SK-N-SH treated with all-trans-retinoic acid at 6 μM for 48 hours (cell line): Measurements from ENCODE around the gene KLK5.

Source experiments
- ATAC-seq: fragments of 200-7000 bp; cut with Tn5 transposase; 3 replicates; pipeline ENCODE4 v1.9.1; 2020; ENCODE audit warnings: mild to moderate bottlenecking, moderate library complexity
- ARNTL ChIP-seq: fragments of 450-650 bp; formaldehyde crosslinking; IDR thresholded peaks from 2 replicates; pipeline ENCODE4 v1.5.0; 2020; ENCODE audit warnings: low read depth, mild to moderate bottlenecking, moderate library complexity, borderline replicate concordance
- BACH2 ChIP-seq: fragments of 250-450 bp; sonication (Bioruptor Pico); IDR thresholded peaks from 2 replicates; pipeline ENCODE4 v1.9.0; 2021; ENCODE audit warnings: mild to moderate bottlenecking, borderline replicate concordance
- CSDC2 ChIP-seq: fragments of 250-450 bp; sonication (Bioruptor Pico); IDR thresholded peaks from 2 replicates; pipeline ENCODE4 v1.5.0; 2020; ENCODE audit warnings: mild to moderate bottlenecking, moderate library complexity
- ESRRG ChIP-seq: fragments of 250-450 bp; sonication (Bioruptor Pico); IDR thresholded peaks from 2 replicates; pipeline ENCODE4 v1.6.1; 2021; ENCODE audit warnings: mild to moderate bottlenecking
- GLIS3 ChIP-seq: fragments of 250-450 bp; sonication (Bioruptor Pico); IDR thresholded peaks from 2 replicates; pipeline ENCODE4 v1.5.0; 2020; ENCODE audit warnings: mild to moderate bottlenecking, moderate library complexity
- ISL1 ChIP-seq: fragments of 250-450 bp; sonication (Bioruptor Pico); IDR thresholded peaks from 2 replicates; pipeline ENCODE4 v2.1.2; 2022; ENCODE audit warnings: mild to moderate bottlenecking, moderate library complexity
- PPARA ChIP-seq: fragments of 250-450 bp; sonication (Bioruptor Pico); IDR thresholded peaks from 2 replicates; pipeline ENCODE4 v1.5.0; 2020; ENCODE audit warnings: mild to moderate bottlenecking, borderline replicate concordance
- RARB ChIP-seq: fragments of 250-450 bp; sonication (Bioruptor Pico); IDR thresholded peaks from 2 replicates; pipeline ENCODE4 v1.8.0; 2021; ENCODE audit warnings: mild to moderate bottlenecking, moderate library complexity
- SNAI2 ChIP-seq: fragments of 250-450 bp; sonication (Bioruptor Pico); IDR thresholded peaks from 2 replicates; pipeline ENCODE4 v1.5.0; 2020; ENCODE audit warnings: mild to moderate bottlenecking, moderate library complexity
- TCF4 ChIP-seq: fragments of 250-450 bp; sonication (Bioruptor Pico); IDR thresholded peaks from 2 replicates; pipeline ENCODE4 v1.8.0; 2021; ENCODE audit warnings: mild to moderate bottlenecking, moderate library complexity, borderline replicate concordance
- TOX ChIP-seq: fragments of 250-450 bp; sonication (Bioruptor Pico); IDR thresholded peaks from 2 replicates; pipeline ENCODE4 v1.8.0; 2021; ENCODE audit warnings: mild to moderate bottlenecking, moderate library complexity, borderline replicate concordance
- ZC3H10 ChIP-seq: fragments of 250-450 bp; sonication (Bioruptor Pico); IDR thresholded peaks from 2 replicates; pipeline ENCODE4 v1.5.1; 2021; ENCODE audit warnings: mild to moderate bottlenecking, moderate library complexity
- ZFP3 ChIP-seq: fragments of 250-450 bp; sonication (Bioruptor Pico); IDR thresholded peaks from 2 replicates; pipeline ENCODE4 v1.5.0; 2020; ENCODE audit warnings: mild to moderate bottlenecking, moderate library complexity
- ZNF565 ChIP-seq: fragments of 450-650 bp; formaldehyde crosslinking; conservative IDR thresholded peaks from 2 replicates; pipeline ENCODE4 v1.5.0; 2020; ENCODE audit warnings: low read depth, mild to moderate bottlenecking, moderate library complexity
- ZNF8 ChIP-seq: fragments of 450-650 bp; formaldehyde crosslinking; IDR thresholded peaks from 2 replicates; pipeline ENCODE4 v1.5.0; 2020; ENCODE audit warnings: mild to moderate bottlenecking, moderate library complexity
- TF ChIP-seq, protein P1 (sequence below): fragments of 250-450 bp; sonication (Bioruptor Pico); IDR thresholded peaks from 2 replicates; pipeline ENCODE4 v1.5.1; 2020; ENCODE audit warnings: low read depth, mild to moderate bottlenecking, moderate library complexity
- TF ChIP-seq, protein P2 (sequence below): fragments of 250-450 bp; sonication (Bioruptor Pico); IDR thresholded peaks from 2 replicates; pipeline ENCODE4 v1.8.0; 2021; ENCODE audit warnings: low read depth, mild to moderate bottlenecking, moderate library complexity, borderline replicate concordance
- TF ChIP-seq, protein P3 (sequence below): fragments of 250-450 bp; sonication (Bioruptor Pico); IDR thresholded peaks from 2 replicates; pipeline ENCODE4 v1.8.0; 2020; ENCODE audit warnings: mild to moderate bottlenecking, moderate library complexity, borderline replicate concordance
- TF ChIP-seq, protein P4 (sequence below): fragments of 250-450 bp; sonication (Bioruptor Pico); IDR thresholded peaks from 2 replicates; pipeline ENCODE4 v1.5.1; 2021; ENCODE audit warnings: mild to moderate bottlenecking, moderate library complexity

The KLK5 gene

DNA sequence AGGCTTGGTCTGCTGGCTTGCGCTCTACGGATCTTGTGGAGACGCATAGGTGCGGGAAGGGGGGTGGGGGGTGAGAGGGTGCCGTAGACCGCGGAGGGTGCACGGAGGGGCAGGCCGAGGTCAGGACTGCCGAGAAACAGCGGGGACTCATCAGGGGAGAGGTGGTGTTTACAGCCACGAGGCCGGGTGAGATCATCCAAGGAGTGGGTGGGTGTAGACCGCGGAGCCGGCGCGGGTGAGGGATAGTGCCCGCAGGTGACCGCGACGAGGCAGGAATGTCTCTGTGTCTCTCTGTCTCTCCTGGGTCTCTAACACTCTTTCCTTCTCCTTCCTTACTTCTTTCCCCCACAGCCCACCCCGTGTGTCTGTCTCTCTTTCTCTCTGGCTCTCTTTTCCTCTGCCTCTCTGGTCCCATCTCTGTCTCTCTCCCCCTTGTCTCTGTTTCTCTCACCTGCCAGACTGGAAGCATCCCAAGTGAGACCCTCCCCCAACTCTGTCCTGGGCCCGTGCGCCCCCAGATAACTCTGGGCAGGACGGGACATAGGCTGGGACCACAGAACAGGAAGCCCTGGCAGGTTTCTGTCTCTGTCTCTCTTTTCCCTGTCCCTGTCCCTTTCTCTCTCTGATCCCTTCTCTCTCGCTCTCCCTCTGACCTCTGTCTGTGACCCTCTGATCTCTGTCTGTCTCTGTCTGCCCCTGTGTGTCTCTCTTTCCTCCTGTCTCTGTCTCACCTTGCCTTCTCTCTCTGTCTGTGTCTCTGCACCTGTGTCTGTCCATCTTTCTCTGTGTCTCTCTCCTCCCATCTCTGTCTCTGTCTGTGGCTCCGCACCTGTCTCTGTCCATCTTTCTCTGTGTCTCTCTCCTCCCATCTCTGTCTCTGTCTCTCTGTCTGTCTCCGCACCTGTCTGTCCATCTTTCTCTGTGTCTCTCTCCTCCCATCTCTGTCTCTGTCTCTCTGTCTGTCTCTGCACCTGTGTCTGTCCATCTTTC, 39.8 kb downstream of the KLK5 start:
- no peak for TF ChIP-seq GLIS3 (CRISPR knock-in tag)
- TF ChIP-seq BACH2 (CRISPR knock-in tag): no peak
- TF ChIP-seq ZNF8: no peak
- TF ChIP-seq ZC3H10 (CRISPR knock-in tag): no peak
- TF ChIP-seq, protein P1, sequence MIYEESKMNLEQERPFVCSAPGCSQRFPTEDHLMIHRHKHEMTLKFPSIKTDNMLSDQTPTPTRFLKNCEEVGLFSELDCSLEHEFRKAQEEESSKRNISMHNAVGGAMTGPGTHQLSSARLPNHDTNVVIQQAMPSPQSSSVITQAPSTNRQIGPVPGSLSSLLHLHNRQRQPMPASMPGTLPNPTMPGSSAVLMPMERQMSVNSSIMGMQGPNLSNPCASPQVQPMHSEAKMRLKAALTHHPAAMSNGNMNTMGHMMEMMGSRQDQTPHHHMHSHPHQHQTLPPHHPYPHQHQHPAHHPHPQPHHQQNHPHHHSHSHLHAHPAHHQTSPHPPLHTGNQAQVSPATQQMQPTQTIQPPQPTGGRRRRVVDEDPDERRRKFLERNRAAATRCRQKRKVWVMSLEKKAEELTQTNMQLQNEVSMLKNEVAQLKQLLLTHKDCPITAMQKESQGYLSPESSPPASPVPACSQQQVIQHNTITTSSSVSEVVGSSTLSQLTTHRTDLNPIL (CRISPR knock-in tag): no peak
- no peak for TF ChIP-seq ESRRG (CRISPR knock-in tag)
- TF ChIP-seq, protein P2, sequence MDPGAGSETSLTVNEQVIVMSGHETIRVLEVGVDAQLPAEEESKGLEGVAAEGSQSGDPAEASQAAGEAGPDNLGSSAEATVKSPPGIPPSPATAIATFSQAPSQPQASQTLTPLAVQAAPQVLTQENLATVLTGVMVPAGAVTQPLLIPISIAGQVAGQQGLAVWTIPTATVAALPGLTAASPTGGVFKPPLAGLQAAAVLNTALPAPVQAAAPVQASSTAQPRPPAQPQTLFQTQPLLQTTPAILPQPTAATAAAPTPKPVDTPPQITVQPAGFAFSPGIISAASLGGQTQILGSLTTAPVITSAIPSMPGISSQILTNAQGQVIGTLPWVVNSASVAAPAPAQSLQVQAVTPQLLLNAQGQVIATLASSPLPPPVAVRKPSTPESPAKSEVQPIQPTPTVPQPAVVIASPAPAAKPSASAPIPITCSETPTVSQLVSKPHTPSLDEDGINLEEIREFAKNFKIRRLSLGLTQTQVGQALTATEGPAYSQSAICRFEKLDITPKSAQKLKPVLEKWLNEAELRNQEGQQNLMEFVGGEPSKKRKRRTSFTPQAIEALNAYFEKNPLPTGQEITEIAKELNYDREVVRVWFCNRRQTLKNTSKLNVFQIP (CRISPR knock-in tag): no peak
- no peak for TF ChIP-seq SNAI2
- TF ChIP-seq PPARA (CRISPR knock-in tag): no peak
- TF ChIP-seq ZNF565 (CRISPR knock-in tag): no peak
- TF ChIP-seq TCF4 (CRISPR knock-in tag): no peak
- TF ChIP-seq, protein P3, sequence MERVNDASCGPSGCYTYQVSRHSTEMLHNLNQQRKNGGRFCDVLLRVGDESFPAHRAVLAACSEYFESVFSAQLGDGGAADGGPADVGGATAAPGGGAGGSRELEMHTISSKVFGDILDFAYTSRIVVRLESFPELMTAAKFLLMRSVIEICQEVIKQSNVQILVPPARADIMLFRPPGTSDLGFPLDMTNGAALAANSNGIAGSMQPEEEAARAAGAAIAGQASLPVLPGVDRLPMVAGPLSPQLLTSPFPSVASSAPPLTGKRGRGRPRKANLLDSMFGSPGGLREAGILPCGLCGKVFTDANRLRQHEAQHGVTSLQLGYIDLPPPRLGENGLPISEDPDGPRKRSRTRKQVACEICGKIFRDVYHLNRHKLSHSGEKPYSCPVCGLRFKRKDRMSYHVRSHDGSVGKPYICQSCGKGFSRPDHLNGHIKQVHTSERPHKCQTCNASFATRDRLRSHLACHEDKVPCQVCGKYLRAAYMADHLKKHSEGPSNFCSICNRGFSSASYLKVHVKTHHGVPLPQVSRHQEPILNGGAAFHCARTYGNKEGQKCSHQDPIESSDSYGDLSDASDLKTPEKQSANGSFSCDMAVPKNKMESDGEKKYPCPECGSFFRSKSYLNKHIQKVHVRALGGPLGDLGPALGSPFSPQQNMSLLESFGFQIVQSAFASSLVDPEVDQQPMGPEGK (CRISPR knock-in tag): no peak
- no peak for TF ChIP-seq ISL1
- TF ChIP-seq ARNTL (CRISPR knock-in tag): no peak
- no peak for TF ChIP-seq TOX
- no peak for TF ChIP-seq RARB (CRISPR knock-in tag)
- TF ChIP-seq ZFP3 (CRISPR knock-in tag): no peak
- TF ChIP-seq, protein P4, sequence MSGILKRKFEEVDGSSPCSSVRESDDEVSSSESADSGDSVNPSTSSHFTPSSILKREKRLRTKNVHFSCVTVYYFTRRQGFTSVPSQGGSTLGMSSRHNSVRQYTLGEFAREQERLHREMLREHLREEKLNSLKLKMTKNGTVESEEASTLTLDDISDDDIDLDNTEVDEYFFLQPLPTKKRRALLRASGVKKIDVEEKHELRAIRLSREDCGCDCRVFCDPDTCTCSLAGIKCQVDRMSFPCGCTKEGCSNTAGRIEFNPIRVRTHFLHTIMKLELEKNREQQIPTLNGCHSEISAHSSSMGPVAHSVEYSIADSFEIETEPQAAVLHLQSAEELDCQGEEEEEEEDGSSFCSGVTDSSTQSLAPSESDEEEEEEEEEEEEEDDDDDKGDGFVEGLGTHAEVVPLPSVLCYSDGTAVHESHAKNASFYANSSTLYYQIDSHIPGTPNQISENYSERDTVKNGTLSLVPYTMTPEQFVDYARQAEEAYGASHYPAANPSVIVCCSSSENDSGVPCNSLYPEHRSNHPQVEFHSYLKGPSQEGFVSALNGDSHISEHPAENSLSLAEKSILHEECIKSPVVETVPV (CRISPR knock-in tag): no peak
- no peak for ATAC-seq

DNA sequence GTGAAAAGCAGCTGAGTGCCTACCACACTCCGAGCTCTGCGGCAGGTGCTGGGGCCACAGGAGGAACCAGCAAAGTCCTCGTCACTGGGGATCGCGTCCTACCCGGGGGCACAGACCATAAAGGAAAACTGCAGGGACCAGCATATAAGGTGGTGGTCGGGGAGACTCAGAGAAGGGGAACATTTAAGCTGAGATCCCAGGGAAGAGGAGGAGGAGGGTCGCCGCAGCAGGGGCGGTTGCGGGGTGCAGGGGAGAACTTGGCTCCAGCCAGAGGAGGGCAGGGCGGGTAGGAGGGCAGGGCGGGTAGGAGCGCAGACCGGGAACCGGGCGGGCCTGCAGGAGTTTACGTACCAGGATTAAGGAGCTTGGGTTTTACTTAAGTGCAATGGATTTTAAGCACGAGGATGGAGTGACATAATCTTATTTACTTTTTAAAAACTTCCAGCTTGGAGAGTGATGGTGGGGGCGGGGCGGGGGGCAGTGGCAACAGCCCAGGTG, 40.7 kb downstream of the KLK5 start:
- ATAC-seq: no peak
- no peak for TF ChIP-seq RARB (CRISPR knock-in tag)
- no peak for TF ChIP-seq TCF4 (CRISPR knock-in tag)
- no peak for TF ChIP-seq ZC3H10 (CRISPR knock-in tag)
- TF ChIP-seq ZNF8: no peak
- TF ChIP-seq TOX: no peak
- no peak for TF ChIP-seq CSDC2 (CRISPR knock-in tag)

DNA sequence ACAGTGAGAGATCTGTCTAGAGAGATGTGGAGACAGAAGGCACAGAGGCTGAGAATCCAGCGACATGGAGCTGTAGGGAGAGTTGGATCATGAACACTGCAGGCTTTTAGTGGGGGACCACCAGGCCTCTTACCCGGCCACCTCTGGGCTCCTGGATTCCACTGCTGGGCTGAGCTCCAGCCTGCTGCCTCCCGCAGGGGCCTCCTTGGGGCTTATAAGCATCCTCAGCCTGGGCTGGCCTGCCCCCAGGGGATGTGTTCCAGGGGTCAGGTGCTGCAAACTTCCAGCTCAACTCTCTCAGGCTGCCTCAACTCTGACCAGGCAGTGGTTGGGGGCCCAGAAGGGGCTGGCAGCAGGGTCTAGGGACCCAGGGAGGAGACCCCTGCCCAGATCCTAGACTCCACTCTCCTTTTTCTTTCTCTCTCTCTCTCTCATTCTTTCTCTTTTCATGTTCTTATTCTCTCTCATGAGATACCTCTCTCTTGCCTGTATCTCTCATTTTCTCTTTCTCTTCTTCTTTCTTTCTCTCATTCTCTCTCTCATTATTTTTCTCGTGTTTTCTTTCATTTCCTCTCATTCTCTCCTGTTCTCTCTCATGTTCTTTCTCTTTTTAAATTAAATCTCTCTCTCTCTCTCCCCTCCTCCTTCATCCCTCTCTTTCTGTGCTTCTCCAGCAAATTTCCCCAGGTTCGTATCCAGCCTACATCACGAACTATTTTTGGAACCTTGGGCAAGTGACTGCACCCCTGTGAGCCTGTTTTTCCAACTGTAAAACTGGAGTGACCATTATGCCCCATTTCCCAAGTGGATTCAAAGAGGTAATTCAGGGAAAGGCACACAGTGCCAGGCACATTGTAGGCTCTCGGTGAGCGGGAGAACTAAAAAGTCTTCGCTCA, 41.4 kb downstream of the KLK5 start, which contains the start of gene KLK4:
Gene KLK4 (minus strand): TSS at position 190 of the 896 bp plus-strand sequence. CDS start 657 bp downstream, outside the sequence.
- TF ChIP-seq TCF4 (CRISPR knock-in tag) (no peak), ZNF565 (CRISPR knock-in tag) (no peak), ESRRG (CRISPR knock-in tag) (no peak), ARNTL (CRISPR knock-in tag) (no peak), CSDC2 (CRISPR knock-in tag) (no peak), RARB (CRISPR knock-in tag) (no peak)
- TF ChIP-seq, protein P2 (CRISPR knock-in tag): no peak
- TF ChIP-seq, protein P1 (CRISPR knock-in tag): no peak
- no peak for ATAC-seq
